RCC 7860 (cell line): ENCODE data around the gene PCNX1.
"Not testable (repeated sequence)": the region's sequence is repeated elsewhere in the genome, so short reads cannot be mapped to it uniquely, and the experiment has no call there.

Source experiments
- DNase-seq: peaks from one replicate; pipeline ENCODE4 v3.0.0-alpha.2; 2015; ENCODE audit warnings: low spot score
- FAIRE-seq: peaks from 2 replicates; lab custom pipeline; 2012; peaks lifted over from hg19 to GRCh38; lab: Jason Lieb, UNC

Gene PCNX1

DNA sequence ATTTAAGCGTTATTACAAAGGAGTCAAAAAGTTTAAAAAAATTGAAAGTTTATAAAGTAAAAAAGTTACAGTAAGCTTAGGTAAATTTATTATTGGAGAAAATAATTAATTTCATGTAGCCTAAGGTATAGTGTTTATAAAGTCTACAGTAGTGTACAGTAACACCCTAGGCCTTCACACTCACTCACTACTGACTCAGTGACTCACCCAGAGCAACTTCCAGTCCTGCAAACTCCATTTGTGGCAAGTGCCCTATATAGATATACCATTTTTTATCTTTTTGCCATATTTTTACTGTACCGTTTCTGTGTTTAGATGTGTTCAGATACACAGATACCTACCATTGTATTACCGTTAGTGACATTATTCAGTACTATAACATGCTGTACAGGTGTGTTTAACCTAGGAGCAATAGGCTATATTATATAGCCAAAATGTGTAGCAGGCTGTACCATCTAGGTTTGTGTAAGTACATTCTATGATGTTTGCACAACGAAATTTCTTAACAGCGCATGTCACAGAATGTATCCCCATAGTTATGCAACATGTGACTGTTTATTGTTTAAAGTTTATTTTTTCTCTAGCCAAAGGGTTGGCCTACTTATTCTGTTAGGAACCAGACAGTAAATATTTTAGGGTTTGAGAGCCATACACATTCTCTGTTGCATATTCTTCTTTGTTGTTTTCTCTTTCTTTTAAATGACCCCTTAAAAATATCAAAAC lies 155.5 kb downstream of the PCNX1 start:
- FAIRE-seq (no peak), DNase-seq (no peak)

DNA sequence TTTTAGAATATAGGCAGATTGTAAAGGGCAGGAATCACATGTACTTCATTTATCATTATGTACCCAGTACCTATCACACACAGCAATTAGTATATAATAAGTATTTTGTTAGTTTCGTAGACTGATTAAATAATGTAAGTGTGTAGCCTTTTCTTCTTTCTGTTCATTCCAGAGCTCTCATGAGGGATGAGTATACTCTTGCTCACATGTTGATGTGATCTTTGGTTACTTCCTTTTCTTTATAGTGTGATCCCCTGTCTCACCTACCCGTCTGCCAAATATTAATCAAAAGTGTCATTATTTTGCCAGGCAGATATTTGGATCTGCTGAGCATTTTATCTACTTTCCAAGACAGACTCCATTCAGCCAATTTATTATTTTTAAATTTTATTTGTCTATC lies 156.1 kb downstream of the PCNX1 start:
- FAIRE-seq (no peak), DNase-seq (no peak)

DNA sequence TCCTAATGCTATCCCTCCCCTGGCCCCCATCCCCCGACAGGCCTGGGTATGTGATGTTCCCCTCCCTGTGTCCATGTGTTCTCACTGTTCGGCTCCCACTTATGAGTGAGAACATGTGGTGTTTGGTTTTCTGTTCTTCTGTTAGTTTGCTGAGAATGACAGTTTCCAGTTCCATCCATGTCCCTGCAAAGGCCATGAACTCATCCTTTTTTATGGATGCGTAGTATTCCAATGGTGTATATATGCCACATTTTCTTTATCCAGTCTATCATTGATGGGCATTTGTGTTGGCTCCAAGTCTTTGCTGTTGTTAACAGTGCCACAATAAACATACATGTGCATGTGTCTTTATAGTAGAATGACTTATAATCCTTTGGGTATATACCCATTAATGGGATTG lies 157.5 kb downstream of the PCNX1 start:
- DNase-seq, FAIRE-seq: not testable (repeated sequence)

DNA sequence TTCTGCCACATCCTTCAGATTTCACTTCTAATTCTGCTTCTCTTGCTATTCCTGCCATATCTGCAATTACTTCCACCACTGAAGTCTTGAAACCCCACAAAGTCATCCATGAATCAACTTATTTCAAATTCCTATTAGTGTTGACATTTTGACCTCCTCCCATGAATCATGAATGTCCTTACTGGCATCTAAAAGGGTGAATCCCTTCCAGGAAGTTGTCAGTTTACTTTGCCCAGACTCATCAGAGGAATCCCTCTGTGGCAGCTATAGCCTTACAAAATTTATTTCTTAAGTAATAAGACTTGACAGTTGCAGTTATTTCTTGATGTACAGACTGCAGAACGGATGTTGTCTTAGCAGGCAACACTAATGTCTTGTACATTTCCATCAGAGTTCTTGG lies 162.9 kb downstream of the PCNX1 start:
- FAIRE-seq = no peak
- DNase-seq = no peak

- DNase-seq (no peak), FAIRE-seq (no peak)
These were observed 163.8 kb downstream of the PCNX1 start for GRCh38 chr14:71071042-71071441.

DNA sequence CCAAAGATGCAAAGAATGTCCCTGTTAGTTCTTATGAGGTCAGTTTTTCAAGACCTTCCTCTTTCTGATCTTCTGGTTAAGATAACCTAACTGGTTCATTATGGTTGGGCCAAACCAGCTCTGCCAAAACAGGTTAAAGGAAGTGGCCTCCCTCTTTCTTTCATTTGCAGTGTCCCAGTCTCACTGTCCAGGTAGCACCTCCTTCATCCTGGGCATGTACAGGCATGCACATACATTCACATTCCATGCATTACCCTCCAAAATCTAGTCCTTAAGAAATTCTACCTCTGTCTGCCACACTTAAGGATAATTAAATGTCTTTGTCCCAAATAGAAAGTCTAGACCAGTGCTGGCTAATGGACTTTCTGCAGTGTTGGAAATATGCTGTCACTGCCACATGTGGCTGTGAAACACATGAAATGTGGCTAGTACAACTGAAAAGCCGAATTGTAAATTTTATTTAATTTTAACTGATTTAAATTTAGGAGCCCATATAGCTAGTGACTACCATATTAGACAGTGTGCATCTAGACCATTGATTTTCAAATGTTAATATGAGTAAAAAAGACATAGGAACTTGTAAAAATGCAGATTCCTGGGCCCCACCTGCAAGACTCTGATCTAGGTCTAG lies 169.3 kb downstream of the PCNX1 start:
- DNase-seq (no peak), FAIRE-seq (no peak)

DNA sequence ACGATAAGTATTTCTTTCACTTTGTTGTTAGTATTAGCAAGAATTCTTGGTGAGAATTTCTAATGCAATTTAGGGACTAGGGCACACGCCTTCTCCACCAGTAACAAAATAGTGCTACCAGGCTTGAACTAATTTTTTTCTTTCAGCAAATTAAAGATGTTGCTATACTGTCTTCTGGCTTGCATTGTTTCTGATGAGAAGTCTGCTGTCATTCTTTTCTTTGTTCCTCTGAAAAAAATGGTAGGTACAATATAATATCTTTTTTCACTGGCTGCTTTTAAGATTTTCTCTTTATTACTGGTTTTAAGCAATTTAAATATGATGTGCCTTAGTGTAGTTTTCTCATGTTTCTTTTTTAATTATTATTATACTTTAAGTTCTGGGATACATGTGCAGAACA lies 171.2 kb downstream of the PCNX1 start:
- DNase-seq (no peak), FAIRE-seq (no peak)

GRCh38 chr14:71086567-71086966 lies 179.3 kb downstream of the PCNX1 start:
- no peak for DNase-seq
- FAIRE-seq = no peak

DNA sequence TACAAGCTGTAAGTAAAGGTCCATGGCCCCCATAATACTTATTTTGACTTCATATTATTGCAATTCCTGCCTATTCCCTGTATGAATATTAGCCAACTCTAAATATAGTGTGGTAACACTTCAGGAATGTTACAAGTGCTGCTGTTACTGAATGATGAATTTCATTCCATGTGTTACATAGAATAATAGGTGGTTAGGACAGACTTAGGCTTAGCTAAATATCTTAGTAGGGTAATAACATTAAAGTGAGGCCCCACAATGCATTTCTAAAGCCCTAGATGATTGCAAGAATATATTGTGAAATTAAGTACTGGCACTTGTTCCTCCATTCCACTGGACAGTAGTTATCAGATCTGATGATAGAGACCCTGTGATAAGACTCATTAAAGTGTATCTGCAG lies 182.7 kb downstream of the PCNX1 start:
- no peak for FAIRE-seq
- no peak for DNase-seq

- DNase-seq (no peak), FAIRE-seq (no peak)
These were observed 187.5 kb downstream of the PCNX1 start for GRCh38 chr14:71094722-71095121.

DNA sequence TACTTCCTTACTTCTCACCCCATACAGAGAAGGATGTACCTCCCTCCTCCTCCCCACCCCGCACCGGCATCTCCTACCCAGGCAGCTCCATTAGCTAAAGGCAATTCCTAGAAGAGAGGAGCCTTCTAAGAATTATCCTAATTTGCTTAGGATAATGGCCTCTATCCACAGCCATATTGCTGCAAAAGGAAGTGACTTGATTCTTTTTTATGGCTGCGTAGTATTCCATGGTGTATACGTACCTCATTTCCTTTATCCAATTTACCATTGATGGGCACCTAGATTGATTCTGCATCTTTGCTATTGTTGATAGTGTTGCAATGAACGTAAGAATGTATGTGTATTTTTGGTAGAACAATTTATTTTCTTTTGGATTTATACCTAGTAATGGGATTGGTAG lies 189.7 kb downstream of the PCNX1 start:
- DNase-seq (no peak), FAIRE-seq (no peak)

GRCh38 chr14:71103662-71104484 lies 196.6 kb downstream of the PCNX1 start:
- peak; percentile 59 for FAIRE-seq

GRCh38 chr14:71105177-71105576 lies 197.9 kb downstream of the PCNX1 start:
- FAIRE-seq (no peak), DNase-seq (no peak)

More at GRCh38 chr14:71103662-71104484, 196.6 kb downstream of the PCNX1 start:
- peak; percentile 20 for DNase-seq

GRCh38 chr14:71107921-71108320 lies 200.7 kb downstream of the PCNX1 start:
- FAIRE-seq = no peak
- DNase-seq = no peak

- DNase-seq = no peak
- FAIRE-seq = no peak
These were observed 201.3 kb downstream of the PCNX1 start for GRCh38 chr14:71108398-71109119.

- no peak for FAIRE-seq
These were observed 206.1 kb downstream of the PCNX1 start for GRCh38 chr14:71113376-71113775.

DNA sequence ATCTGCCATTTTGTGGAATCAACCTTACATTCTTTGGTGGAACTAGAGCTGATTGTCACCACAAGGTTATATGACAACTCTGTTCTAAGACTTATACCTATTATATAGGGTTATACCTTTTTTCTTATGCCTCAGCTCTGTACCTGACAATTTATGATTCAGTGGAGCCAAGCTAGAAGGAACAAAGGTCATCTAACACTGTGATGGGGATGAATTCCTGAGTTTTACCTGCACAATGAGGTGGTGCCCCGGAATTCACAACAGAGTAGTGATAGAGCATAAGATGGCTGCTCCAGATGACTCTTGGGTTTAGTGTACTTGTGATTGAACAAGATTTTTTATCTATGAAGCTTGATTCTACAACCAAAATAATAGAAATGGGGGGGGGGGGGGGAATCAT lies 207.3 kb downstream of the PCNX1 start:
- DNase-seq (no peak), FAIRE-seq (no peak)

More at GRCh38 chr14:71113376-71113775, 206.1 kb downstream of the PCNX1 start:
- DNase-seq = no peak

GRCh38 chr14:71115306-71115705 lies 208.0 kb downstream of the PCNX1 start:
- no peak for DNase-seq
- FAIRE-seq = no peak

GRCh38 chr14:71115821-71116567 lies 208.7 kb downstream of the PCNX1 start:
- FAIRE-seq (no peak), DNase-seq (no peak)

DNA sequence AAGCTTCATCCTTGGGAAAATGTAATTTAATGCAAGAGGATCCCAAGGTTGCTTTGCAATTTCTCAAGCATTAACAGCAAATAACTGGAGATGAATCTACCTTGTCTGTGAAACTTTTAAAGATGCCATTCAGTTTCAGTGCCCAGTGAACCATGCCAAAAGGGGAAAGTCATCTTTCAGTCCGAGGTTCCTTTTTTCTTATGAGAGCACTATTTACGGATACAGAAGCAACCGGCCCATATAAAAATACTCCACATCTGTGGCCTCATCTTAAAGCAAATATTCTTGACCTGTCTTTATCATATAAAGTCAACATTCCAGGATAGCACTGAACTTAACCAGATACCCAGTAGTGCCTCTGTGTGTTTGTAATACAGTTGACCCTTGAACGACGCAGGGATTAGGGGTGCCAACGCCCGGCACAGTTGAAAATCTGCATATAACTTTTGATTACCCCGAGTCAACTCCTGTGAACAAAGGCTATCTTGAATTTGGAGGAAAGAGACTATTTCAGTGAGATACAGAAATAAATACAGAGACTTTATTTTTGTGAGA lies 209.4 kb downstream of the PCNX1 start:
- DNase-seq = no peak
- no peak for FAIRE-seq
